Measurements from ENCODE around the gene IFI27L1. TPM values are rescaled to one million over a fixed set of nuclear protein-coding genes. Genes with fewer than 3 reads are reported as not detected.

IFI27L1 gene
- total RNA-seq, 6 donors from 2014 or later, result 8.0 to 19.8 (median 15.2) TPM

DNA sequence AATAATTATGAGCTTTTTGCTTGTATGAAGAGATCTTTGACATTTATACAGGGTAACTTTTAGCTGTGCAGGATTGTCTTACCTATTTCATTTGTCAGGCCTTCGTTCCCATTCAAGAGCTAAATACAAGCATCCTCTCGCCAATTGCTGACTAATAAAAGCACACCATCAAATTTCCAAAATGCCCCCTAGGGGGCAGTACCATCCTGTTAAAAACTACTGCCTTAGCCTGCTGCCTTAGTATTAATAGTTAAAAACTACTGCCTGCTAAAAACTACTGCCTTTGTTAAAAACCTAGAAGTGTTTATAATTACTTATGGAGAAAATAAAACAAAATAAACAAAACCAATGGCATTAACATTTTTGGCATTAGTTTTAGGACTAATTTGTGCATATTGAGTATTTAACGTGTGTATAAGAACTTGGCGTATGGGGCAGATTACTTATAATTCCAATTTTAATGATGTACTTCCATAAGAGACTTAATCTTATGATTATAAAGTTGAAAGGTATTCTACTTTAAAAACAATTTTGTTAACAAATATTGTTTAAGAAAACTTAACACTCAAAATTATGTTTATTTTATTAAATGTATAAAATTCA lies 51.3 kb downstream of the IFI27L1 start:
- no peak for ATAC-seq (ENCODE audit: low FRiP score in 2 of 2)
- Histone ChIP-seq H3K27me3 (no peaks in the 10 kb centered on the region), H3K36me3 (no peaks in the 10 kb centered on the region), H3K9me3 (peaks cover 0 to 4% (median 0%) of the 10 kb centered on the region in 4 donors), H3K4me3 (no peak overlapping the region), H3K27ac (no peak overlapping the region), H3K4me1 (peaks cover 10 to 30% (median 14%) of the 10 kb centered on the region in 4 donors)
- 43 to 45% methylated on average over 4 of the region's 4 CpGs for WGBS, 2 donors
- TF ChIP-seq POLR2A (IDR thresholded peaks at IDR 0.05), result no peak
- TF ChIP-seq, protein P1, sequence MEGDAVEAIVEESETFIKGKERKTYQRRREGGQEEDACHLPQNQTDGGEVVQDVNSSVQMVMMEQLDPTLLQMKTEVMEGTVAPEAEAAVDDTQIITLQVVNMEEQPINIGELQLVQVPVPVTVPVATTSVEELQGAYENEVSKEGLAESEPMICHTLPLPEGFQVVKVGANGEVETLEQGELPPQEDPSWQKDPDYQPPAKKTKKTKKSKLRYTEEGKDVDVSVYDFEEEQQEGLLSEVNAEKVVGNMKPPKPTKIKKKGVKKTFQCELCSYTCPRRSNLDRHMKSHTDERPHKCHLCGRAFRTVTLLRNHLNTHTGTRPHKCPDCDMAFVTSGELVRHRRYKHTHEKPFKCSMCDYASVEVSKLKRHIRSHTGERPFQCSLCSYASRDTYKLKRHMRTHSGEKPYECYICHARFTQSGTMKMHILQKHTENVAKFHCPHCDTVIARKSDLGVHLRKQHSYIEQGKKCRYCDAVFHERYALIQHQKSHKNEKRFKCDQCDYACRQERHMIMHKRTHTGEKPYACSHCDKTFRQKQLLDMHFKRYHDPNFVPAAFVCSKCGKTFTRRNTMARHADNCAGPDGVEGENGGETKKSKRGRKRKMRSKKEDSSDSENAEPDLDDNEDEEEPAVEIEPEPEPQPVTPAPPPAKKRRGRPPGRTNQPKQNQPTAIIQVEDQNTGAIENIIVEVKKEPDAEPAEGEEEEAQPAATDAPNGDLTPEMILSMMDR (IDR thresholded peaks at IDR 0.05), result peak; percentile 30 to 75 (median 69)
- DNase-seq, result peak in 1 of 2 donors; percentile 56

DNA sequence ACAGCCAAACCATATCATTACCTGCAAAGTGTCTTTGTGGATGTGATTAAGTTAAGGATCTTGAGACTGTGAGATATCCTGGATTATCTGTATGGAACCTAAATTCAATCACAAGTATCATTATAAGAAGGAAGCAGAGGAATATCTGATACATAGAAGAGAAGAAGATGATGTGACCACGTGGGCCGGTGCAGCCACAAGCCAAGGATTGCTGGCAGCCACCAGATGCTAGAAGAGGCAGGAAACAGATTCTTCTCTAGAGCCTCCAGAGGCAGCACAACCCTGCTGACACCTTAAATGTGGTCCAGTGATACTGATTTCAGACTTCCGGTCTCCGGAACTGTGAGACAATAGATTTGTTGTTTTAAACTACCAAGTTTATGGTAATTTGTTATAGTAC lies 54.4 kb downstream of the IFI27L1 start:
- Histone ChIP-seq H3K36me3 (no peaks in the 10 kb centered on the region), H3K4me3 (no peak overlapping the region), H3K4me1 (peaks cover 2 to 14% (median 10%) of the 10 kb centered on the region in 4 donors), H3K9me3 (peaks cover 0 to 4% (median 0%) of the 10 kb centered on the region in 4 donors), H3K27me3 (no peaks in the 10 kb centered on the region), H3K27ac (no peak overlapping the region)
- TF ChIP-seq POLR2A (IDR thresholded peaks at IDR 0.05) (no peak), EP300 (IDR thresholded peaks at IDR 0.05) (no peak), POLR2AphosphoS5 (IDR thresholded peaks at IDR 0.05) (no peak)
- TF ChIP-seq, protein P1 (IDR thresholded peaks at IDR 0.05), result no peak
- no peak for ATAC-seq (ENCODE audit: low FRiP score in 2 of 2)
- 80 to 89% methylated on average over 4 of the region's 4 CpGs for WGBS, 2 donors
- no peak for DNase-seq

DNA sequence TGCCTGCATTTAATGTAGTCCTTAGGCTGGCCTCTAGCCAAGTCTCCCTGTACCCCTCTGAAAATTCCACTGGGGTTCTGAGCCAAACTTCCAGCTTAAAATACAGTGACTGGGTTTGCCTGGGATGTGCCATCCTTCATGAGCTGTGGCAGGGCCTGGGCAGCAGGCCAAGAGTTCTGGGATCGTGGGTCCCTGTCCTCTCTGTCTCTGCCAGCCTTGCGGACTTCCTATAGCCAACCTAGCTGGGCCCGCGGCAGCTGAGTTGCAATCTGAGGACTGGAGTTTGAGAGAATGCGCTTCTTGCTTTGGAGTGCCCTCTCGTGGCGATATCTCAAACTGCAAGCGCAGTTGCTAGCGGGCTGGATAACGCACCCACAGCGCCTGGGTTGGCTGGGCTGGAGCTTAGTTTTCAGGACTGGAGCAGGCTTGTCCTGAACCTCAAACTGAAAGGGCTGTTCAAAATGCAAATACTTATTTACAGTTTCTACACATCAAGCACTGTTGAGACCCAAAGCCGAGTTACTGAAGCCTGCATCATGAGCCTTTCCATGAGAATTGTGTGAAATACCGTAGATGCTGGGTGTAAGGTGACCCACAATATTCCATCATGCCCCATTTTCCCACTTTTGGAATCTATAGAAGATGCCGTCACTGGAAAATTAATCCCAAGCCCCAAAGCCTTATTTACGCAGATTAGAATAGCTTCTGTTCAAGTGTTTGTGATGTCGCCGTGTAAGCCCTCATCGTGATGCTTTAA lies 55.6 kb downstream of the IFI27L1 start:
- TF ChIP-seq EP300 (IDR thresholded peaks at IDR 0.05) (no peak), POLR2AphosphoS5 (IDR thresholded peaks at IDR 0.05) (no peak), POLR2A (IDR thresholded peaks at IDR 0.05) (no peak)
- TF ChIP-seq, protein P1 (IDR thresholded peaks at IDR 0.05), result peak; percentile 93 to 97 (median 96)
- DNase-seq, result peak; percentile 29 to 93
- Histone ChIP-seq H3K27ac (no peak overlapping the region), H3K4me3 (no peak overlapping the region), H3K27me3 (no peaks in the 10 kb centered on the region), H3K9me3 (peaks cover 0 to 4% (median 0%) of the 10 kb centered on the region in 4 donors), H3K4me1 (peaks cover 0 to 14% (median 10%) of the 10 kb centered on the region in 4 donors), H3K36me3 (no peaks in the 10 kb centered on the region)
- peak; percentile 87 to 96 for ATAC-seq (ENCODE audit: low FRiP score in 2 of 2)
- 28 to 39% methylated on average over 14 to 18 of the region's 18 CpGs for WGBS, 2 donors

GRCh38 chr14:94138251-94138650 lies 57.1 kb downstream of the IFI27L1 start:
- H3K9me3 ChIP-seq, result peaks cover 0 to 4% (median 0%) of the 10 kb centered on the region in 4 donors
- no peak overlapping the region for H3K4me3 ChIP-seq
- ATAC-seq (ENCODE audit: low FRiP score in 2 of 2) (no peak), DNase-seq (peak in 1 of 2 donors; percentile 65)
- peaks cover 0 to 14% (median 10%) of the 10 kb centered on the region in 4 donors for H3K4me1 ChIP-seq
- no peaks in the 10 kb centered on the region for H3K36me3 ChIP-seq
- TF ChIP-seq POLR2AphosphoS5 (IDR thresholded peaks at IDR 0.05) (peak; percentile 17 to 57), POLR2A (IDR thresholded peaks at IDR 0.05) (no peak), EP300 (IDR thresholded peaks at IDR 0.05) (peak in 3 of 4 donors; percentile 14 to 94 (median 81))
- TF ChIP-seq, protein P1 (IDR thresholded peaks at IDR 0.05), result no peak
- WGBS, 2 donors, result 70 to 83% methylated on average over 8 to 9 of the region's 9 CpGs
- peak overlapping the region in 3 of 4 donors; percentile 54 to 73 (median 67) for H3K27ac ChIP-seq
- H3K27me3 ChIP-seq, result no peaks in the 10 kb centered on the region

Measured in upper lobe of left lung (tissue), 6 donors.